Midbrain (tissue), 1 donor: ENCODE measurements around the gene STK33.

Experiments used
- DNase-seq: peaks from one replicate; lab custom pipeline; 2025; lab: John Stamatoyannopoulos, UW

Gene STK33

DNA sequence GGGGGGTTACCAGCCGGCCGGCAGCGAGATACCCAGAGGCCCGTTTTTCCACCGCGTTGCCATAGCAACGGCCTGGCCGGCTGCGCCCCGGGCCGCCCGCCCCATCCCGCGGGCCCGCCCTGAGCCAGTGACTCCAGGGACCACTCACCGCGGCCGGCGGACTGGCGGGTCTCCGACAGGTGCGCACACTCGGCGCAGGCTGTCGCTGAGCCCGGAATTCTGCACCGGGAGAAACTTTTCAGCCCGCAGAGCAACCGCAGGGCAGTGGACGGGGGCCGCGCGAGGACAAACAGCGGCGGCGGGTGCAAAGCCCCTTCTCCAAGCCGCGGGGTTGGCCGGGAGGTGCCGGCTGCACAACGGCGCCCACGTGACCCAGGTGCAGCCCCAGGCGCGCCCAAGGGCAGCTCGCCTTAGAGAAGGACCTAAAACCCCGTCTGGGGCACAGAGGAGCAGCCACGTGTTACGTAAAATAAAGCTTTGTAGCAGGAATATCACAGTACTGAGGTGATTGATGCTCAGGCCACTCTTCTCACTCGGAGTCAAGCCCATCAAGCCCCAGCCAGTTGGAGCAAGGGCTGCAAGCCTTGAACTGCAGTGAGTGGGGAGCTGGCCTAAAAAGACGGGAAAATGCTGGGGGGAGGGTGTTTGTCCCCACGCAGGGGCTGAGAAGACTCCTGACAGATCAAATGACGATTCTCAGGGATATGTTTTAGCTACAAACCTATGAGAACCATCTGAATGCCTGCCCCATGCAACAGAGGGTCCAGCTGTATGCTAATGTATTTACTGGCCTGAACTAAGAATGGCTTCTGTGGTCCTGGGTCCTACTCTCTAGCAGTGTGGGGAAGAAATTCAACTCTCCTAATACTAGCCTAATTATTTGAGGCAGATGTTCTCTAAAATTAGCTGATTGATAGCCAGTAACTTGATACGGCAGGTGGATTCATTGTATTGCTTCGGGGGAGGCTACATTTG is at the start of gene STK33:
STK33 (minus strand) TSS at position 294 of the 975 bp plus-strand sequence. CDS start 119,323 bp downstream, outside the sequence.
- DNase-seq = peak; percentile 49

GRCh38 chr11:8642196-8642841 is 48.3 kb upstream of the STK33 start:
- DNase-seq = no peak

GRCh38 chr11:8641332-8641731 is 47.3 kb upstream of the STK33 start:
- no peak for DNase-seq

GRCh38 chr11:8640267-8640906 is 46.4 kb upstream of the STK33 start:
- DNase-seq = no peak

DNA sequence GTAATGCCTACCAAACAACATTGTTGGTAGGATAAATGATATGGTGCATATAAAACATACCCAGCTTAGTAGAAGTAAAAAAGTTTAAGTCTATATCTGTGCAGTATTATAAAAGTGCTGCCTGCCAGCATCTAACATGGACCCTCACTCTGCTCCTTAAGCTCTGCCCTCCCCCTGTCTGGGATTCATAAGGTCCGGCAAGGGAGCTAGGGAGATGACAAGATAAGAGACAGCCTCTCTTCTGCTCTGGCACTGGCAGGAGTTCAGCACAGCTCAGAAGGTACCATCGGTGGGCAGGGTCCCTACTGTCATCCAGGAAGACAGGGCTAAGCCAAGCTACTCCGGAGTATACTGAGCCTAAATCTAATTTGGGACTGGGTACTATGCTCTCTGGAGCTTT is 45.6 kb upstream of the STK33 start:
- DNase-seq = no peak

GRCh38 chr11:8638300-8638699 is 44.3 kb upstream of the STK33 start:
- no peak for DNase-seq

DNA sequence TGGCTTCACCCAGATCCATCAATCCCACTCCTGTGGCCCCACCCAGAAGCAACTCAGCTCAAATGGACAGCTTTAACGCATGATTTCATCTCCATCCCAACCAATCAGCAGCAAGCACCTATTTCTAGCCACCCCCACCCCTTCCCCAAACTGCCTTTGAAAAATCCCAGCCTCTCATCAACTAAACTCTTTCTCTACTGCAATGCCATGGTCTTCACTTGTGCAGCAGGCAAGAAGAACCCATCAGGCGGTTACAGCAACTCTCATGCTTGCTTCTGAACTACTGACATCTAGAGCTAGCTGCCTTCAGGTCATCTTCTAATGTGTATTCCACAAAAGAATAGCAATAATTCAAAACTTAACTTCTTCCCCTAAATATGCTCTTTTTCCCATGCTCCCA is 42.1 kb upstream of the STK33 start:
- DNase-seq = no peak

GRCh38 chr11:8634498-8634897 is 40.5 kb upstream of the STK33 start:
- no peak for DNase-seq

DNA sequence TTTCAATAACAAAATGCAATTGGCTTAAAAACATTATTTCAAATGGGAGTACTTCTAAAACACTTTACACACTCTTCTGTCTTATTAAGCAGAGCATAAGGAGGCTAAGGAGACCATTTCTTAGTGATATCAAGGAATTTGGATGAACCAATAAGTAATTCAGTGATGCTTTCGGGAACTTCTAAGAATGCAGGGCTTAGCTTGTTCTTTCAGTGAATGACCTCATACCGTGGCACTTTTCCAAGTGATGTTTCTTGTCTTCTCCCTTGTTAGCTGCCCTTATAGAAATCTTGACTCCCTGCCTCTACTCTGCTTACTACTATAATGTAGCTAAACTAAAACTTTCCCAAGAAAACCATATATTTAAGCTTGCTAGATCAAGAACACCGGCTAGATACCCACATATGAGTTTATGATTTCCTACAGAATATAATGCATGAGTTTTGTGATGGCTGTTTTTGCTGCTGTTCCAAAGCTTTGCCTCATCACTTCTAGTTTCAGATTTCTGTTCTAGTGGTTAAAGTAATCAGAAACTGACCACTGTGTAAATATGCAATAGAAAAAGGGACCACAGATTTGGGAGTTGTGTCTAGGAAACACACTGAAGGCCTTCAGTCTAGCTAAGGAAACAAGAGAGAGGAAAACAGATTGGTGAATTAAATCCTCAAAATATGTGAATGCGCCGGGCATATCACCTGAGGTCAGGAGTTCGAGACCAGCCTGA is 37.5 kb upstream of the STK33 start:
- DNase-seq = no peak

GRCh38 chr11:8624698-8625097 is 30.7 kb upstream of the STK33 start:
- no peak for DNase-seq

- no peak for DNase-seq
These were observed 27.1 kb upstream of the STK33 start for GRCh38 chr11:8621147-8621546.

GRCh38 chr11:8617063-8617462 is 23.0 kb upstream of the STK33 start:
- no peak for DNase-seq

- DNase-seq = no peak
These were observed 21.4 kb upstream of the STK33 start for GRCh38 chr11:8615291-8616032.

GRCh38 chr11:8614497-8614896 is 20.5 kb upstream of the STK33 start:
- no peak for DNase-seq

GRCh38 chr11:8613036-8613435 is 19.0 kb upstream of the STK33 start:
- DNase-seq = no peak

GRCh38 chr11:8612522-8612921 is 18.5 kb upstream of the STK33 start:
- DNase-seq = no peak

GRCh38 chr11:8610532-8611116 is 16.6 kb upstream of the STK33 start:
- DNase-seq = no peak

DNA sequence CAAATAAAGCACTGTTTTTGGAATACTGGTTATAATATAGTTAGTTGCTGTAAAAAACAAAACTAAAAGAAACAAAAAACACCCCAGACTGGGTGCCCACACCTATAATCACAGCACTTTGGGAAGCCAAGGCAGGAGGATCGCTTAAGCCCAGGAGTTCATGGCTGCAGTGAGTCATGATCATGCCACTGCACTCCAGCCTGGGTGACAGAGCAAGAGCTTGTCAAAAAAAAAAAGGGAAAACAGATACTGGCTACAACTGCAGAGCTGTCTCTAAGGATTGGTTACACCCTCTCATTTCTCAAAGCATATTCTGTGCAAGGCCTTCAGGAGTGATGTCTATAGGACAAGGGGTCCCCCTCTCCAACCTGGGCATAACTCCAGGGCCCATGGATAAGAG is 14.6 kb upstream of the STK33 start:
- DNase-seq = no peak

DNA sequence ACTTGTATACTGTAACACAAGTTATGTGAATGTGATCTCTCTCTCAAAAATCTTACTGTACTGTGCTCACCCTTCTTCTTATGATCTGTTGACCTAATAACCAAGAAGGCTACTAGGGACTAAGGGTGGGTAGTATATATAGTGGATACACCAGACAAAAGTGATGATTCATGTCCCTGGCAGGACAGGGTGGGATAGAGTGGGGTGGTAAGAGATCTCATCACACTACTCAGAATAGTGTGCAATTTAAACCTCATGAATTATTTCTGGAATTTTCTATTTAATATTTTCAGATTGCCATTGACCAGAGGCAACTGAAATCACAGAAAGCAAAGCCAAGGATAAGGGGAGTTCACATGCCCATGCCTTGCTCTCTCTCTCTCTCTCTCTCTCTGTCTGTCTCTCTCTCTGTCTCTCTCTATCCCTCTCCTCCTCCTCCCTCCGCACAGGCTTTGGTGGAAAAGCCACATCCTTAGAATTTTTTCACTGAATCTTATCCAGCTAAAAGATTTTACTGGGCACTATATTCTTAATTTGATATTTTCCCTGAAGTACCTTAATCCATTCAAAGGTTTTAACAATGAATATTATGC is 12.0 kb upstream of the STK33 start:
- no peak for DNase-seq

DNA sequence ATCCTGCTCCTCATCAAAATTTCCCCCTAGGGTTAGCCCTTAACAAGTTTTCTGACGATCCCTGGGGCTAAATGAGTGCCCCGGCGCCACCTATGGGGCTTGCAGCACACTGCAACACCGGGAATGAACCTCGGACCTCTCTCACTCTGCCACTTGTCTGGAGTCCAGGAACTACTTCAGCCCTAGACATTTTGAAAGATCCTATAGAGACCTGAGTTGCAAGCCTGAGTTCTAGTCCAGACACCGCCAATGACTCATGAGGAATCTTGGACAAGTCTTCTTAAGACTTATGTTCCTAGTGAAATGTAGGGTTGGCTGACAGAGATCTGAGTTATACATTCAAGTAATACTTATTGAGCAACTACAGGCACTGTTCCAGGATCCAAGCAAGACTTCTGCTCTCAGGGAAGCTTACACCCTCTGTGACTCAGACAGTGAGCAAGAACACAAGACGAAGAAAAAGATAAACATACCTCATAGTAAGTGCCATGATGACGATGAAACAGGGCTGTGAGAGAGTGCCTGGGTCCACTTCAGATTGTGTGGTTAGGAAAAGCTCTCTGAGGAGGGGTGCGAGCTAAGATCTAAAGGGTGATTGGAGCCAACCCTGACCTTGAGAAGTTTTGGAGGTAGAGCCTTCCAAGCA is 10.2 kb upstream of the STK33 start:
- DNase-seq = no peak
